Tibial nerve (tissue), 4 donors: Measurements from ENCODE around the gene ZNF335. TPM values are rescaled to one million over a fixed set of nuclear protein-coding genes. Genes with fewer than 3 reads are reported as not detected.

Source experiments
- DNase-seq, 2 donors: peaks; one replicate each; pipeline ENCODE4 v3.0.0-alpha.2; 2019; ENCODE audit warnings: low spot score in 2 of 2
- H3K27ac ChIP-seq, 4 donors: fragments of 200-600 bp; sonication (generic) in 3 of 4; one replicate each; pipeline ENCODE4 v1.5.1; 2017 to 2019; ENCODE audit warnings: mild to moderate bottlenecking in 1 of 4
- H3K27me3 ChIP-seq, 2 donors: fragments of 200-600 bp; sonication (generic) in 1 of 2; one replicate each; pipeline versions ENCODE4 v1.5.1 to v1.6.0; 2017 to 2019
- H3K36me3 ChIP-seq, 3 donors: fragments of 200-600 bp; sonication (generic); one replicate each; pipeline ENCODE4 v1.5.1; 2018 to 2019
- H3K4me1 ChIP-seq, 4 donors: fragments of 200-600 bp; sonication (generic) in 3 of 4; one replicate each; pipeline ENCODE4 v1.5.1; 2017 to 2019
- H3K4me3 ChIP-seq, 4 donors: fragments of 200-600 bp; sonication (generic) in 3 of 4; one replicate each; pipeline ENCODE4 v1.5.1; 2017 to 2019; ENCODE audit warnings: mild to moderate bottlenecking in 1 of 4, moderate library complexity in 1 of 4
- H3K9me3 ChIP-seq, 4 donors: fragments of 200-600 bp; sonication (generic) in 3 of 4; one replicate each; pipeline ENCODE4 v1.5.1; 2017 to 2019
- EP300 ChIP-seq, 2 donors: sonication (generic); formaldehyde crosslinking; IDR thresholded peaks; one replicate each; pipeline ENCODE4 v1.6.1; 2017; ENCODE audit warnings: antibody characterized with exemption in 2 of 2, mild to moderate bottlenecking in 1 of 2
- POLR2A ChIP-seq, 2 donors: fragments of 450-650 bp; IDR thresholded peaks; one replicate each; pipeline ENCODE4 v1.6.1; 2017; ENCODE audit warnings: antibody characterized with exemption in 2 of 2, mild to moderate bottlenecking in 2 of 2, moderate library complexity in 2 of 2
- WGBS, 2 donors: methylation state at CpG; one replicate each; pipeline ENCODE4 v1.1.5; 2018; 5-methylcytosine and 5-hydroxymethylcytosine counted together
- total RNA-seq, 4 donors: library from RNA; depleted of rRNA; stranded (reverse); fragments of >200 nt; gene quantifications; one replicate each; pipeline ENCODE4 v1.1.0, GENCODE V29; 2016
- TF ChIP-seq, protein P1 (sequence below), 5 experiments: fragments of 200-600 bp in 3 of 5; fragments of 450-650 bp in 2 of 5; sonication (generic) in 3 of 5; IDR thresholded peaks; one replicate each; pipeline ENCODE4 v1.5.1; 2016 to 2019; ENCODE audit warnings: antibody characterized with exemption in 5 of 5, mild to moderate bottlenecking in 3 of 5, moderate library complexity in 2 of 5

The ZNF335 gene
- total RNA-seq, 4 donors from 2014 or later = 24.3 to 42.3 (median 28.6) TPM

DNA sequence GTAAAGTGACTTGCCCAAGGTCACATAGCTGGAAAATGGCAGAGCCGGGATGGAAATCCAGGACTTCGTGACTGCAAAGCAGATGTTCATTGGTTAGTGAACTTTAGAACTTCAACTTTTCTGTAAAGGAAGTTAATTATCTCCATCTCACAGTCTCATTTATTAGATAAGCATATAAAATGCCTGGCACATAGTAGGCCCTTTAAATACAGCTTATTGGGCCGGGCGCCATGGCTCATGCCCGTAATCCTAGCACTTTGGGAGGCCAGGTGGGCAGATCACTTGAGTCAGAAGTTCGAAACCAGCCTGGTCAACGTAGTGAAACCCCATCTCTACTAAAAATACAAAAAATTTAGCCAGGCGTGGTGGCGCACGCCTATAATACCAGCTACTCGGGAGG lies 35.0 kb upstream of the ZNF335 start:
- Histone ChIP-seq H3K4me3 (no peak overlapping the region), H3K36me3 (no peaks in the 10 kb centered on the region), H3K4me1 (peaks cover 0 to 16% (median 5%) of the 10 kb centered on the region in 4 donors), H3K9me3 (no peaks in the 10 kb centered on the region), H3K27me3 (peaks cover 0 to 88% of the 10 kb centered on the region in 2 donors), H3K27ac (no peak overlapping the region)
- TF ChIP-seq EP300 (IDR thresholded peaks at IDR 0.05) (no peak), POLR2A (IDR thresholded peaks at IDR 0.05) (no peak)
- TF ChIP-seq, protein P1, sequence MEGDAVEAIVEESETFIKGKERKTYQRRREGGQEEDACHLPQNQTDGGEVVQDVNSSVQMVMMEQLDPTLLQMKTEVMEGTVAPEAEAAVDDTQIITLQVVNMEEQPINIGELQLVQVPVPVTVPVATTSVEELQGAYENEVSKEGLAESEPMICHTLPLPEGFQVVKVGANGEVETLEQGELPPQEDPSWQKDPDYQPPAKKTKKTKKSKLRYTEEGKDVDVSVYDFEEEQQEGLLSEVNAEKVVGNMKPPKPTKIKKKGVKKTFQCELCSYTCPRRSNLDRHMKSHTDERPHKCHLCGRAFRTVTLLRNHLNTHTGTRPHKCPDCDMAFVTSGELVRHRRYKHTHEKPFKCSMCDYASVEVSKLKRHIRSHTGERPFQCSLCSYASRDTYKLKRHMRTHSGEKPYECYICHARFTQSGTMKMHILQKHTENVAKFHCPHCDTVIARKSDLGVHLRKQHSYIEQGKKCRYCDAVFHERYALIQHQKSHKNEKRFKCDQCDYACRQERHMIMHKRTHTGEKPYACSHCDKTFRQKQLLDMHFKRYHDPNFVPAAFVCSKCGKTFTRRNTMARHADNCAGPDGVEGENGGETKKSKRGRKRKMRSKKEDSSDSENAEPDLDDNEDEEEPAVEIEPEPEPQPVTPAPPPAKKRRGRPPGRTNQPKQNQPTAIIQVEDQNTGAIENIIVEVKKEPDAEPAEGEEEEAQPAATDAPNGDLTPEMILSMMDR (IDR thresholded peaks at IDR 0.05) = no peak
- no peak for DNase-seq
- 90 to 91% methylated on average over 11 of the region's 11 CpGs for WGBS, 2 donors

DNA sequence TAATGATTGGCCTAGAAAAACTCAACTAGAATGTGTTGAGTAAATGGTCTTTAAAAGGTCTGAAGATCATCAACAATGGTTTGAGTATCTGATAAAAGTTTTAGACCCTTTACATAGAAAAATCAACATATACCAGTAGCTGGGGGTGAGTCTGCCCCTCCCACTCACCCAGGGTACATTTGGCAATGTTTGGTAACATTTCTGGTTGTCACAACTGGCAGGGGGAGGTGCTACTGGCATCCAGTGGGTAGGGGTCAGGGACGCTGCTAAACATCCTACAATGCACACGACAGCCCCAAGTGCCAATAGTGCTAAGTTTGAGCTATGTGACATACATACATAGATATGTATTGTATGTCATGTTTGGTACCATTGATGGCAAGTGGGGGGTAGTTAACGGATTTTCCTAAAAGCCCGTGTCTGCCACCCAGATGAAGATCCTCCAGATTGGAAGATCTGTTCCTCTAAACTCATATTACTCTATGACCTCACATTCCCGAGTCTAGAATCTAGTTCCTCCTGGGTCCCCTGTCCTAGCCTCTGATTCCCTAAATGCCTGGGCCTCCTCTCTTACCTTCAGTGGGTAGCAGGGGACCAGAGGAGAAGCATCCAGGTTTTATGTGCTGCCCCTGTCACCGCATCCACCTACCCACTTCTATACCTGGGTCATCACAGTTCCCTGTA lies 34.2 kb upstream of the ZNF335 start:
- Histone ChIP-seq H3K27ac (no peak overlapping the region), H3K9me3 (no peaks in the 10 kb centered on the region), H3K4me1 (peaks cover 0 to 13% (median 5%) of the 10 kb centered on the region in 4 donors), H3K27me3 (peaks cover 0 to 88% of the 10 kb centered on the region in 2 donors), H3K4me3 (no peak overlapping the region), H3K36me3 (no peaks in the 10 kb centered on the region)
- no peak for DNase-seq
- 67 to 80% methylated on average over 6 of the region's 6 CpGs for WGBS, 2 donors
- TF ChIP-seq, protein P1 (IDR thresholded peaks at IDR 0.05) = no peak
- no peak for TF ChIP-seq POLR2A (IDR thresholded peaks at IDR 0.05)

DNA sequence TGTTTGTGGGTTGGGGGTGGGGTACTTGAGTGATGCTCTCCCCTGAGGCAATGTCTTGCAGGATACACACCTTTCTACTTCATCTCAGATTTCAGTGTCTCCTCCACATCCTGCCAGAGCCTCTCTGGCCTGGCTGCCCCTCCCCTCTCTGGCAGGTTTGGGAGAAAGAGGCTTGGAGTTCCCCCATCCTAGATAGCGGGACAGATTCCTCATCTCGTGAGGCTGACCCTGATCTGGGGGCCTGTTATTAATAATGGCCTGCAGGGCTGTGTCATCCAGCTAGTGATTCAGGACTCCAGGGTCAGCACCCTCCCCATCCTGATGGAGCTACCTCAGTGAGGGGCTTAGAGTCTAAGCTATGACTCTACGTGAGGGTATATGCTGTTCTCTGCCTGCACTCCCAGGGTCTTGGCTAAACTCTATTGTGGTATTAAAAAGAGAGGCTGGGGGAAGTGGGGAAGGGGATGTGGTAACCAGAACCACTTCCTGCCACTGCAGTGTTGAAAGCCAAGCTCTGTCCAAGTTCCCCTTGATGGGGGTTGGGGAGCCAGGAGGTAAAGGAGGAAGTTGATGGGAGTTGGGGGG lies 33.0 kb upstream of the ZNF335 start:
- no peaks in the 10 kb centered on the region for H3K36me3 ChIP-seq
- DNase-seq = peak in 1 of 2 donors; percentile 40
- H3K27ac ChIP-seq = no peak overlapping the region
- H3K4me1 ChIP-seq = peaks cover 0 to 16% (median 6%) of the 10 kb centered on the region in 4 donors
- H3K9me3 ChIP-seq = no peaks in the 10 kb centered on the region
- 19 to 23% methylated on average over 3 of the region's 3 CpGs for WGBS, 2 donors
- no peak overlapping the region for H3K4me3 ChIP-seq
- H3K27me3 ChIP-seq = peaks cover 0 to 86% of the 10 kb centered on the region in 2 donors
- TF ChIP-seq EP300 (IDR thresholded peaks at IDR 0.05) = peak in 1 of 2 donors; percentile 78
- TF ChIP-seq, protein P1 (IDR thresholded peaks at IDR 0.05) = no peak
- no peak for TF ChIP-seq POLR2A (IDR thresholded peaks at IDR 0.05)

DNA sequence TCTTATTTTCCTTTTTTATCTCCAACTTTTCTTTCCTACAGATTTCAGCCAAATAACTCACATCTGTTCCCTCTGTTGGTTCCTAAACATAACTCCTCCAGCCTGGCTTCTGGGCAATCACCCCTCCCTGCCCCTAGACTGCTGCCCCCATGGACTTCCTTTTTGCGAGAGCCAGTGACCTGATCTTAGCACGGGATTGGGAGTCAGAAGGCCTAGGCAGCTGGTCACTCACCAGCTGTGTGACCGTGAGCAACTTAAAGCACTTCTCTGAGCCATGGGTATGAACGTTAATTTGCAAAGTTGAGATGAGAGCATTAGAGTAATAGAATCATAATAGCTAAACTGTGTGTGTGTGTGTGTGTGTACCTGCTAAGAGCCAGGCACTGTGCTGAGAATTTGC lies 32.2 kb upstream of the ZNF335 start:
- Histone ChIP-seq H3K9me3 (no peaks in the 10 kb centered on the region), H3K27ac (no peak overlapping the region), H3K27me3 (peaks cover 0 to 86% of the 10 kb centered on the region in 2 donors), H3K4me1 (peaks cover 0 to 14% (median 6%) of the 10 kb centered on the region in 4 donors), H3K36me3 (no peaks in the 10 kb centered on the region), H3K4me3 (no peak overlapping the region)
- TF ChIP-seq, protein P1 (IDR thresholded peaks at IDR 0.05) = no peak
- TF ChIP-seq POLR2A (IDR thresholded peaks at IDR 0.05) = no peak
- no peak for TF ChIP-seq EP300 (IDR thresholded peaks at IDR 0.05)
- WGBS, 2 donors = 28 to 32% methylated on average over 4 of the region's 4 CpGs
- DNase-seq = no peak

DNA sequence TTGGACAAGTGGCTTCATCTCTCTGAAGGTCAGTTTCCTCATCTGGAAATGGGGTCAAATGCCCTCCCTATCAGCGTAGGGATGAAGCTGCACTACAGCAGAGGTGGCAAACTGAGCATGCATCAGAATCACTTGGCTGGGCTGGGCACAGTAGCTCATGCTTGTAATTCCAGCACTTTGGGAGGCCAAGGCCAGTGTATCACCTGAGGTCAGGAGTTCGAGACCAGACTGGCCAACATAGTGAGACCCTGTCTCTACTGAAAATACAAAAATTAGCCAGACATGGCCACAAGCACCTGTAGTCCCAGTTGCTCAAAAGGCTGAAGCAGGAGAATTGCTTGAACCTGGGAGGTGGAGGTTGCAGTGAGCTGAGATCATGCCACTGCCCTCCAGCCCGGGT lies 30.0 kb upstream of the ZNF335 start:
- no peak overlapping the region for H3K4me3 ChIP-seq
- no peaks in the 10 kb centered on the region for H3K9me3 ChIP-seq
- peaks cover 0 to 14% (median 4%) of the 10 kb centered on the region in 4 donors for H3K4me1 ChIP-seq
- H3K27me3 ChIP-seq = peaks cover 0 to 86% of the 10 kb centered on the region in 2 donors
- 90 to 97% methylated on average over 2 to 3 of the region's 3 CpGs for WGBS, 2 donors
- no peaks in the 10 kb centered on the region for H3K36me3 ChIP-seq
- no peak for TF ChIP-seq EP300 (IDR thresholded peaks at IDR 0.05)
- no peak for TF ChIP-seq POLR2A (IDR thresholded peaks at IDR 0.05)
- TF ChIP-seq, protein P1 (IDR thresholded peaks at IDR 0.05) = no peak
- H3K27ac ChIP-seq = no peak overlapping the region
- no peak for DNase-seq
